ENCODE measurements around the gene PAK2.

Gene PAK2

DNA sequence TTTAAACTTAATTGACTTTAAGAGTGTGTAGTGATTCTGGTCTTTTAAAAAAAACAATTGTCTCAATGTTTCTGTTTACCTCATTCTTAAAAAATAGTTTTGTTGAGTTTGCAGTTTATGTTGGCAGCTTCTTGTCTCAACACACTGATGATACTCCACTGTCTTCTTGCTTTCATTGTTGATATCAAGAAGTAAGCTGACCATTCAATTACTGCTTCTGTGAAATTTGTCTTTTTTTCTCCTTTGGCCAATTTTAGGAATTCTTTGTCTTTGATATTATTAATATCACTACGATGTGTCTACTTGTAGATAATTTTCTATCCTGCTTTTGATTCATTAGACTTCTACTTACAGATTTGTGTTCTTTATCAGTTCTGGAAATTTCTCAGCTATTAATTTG is 31.4 kb downstream of the PAK2 start:
- Histone ChIP-seq H3K18ac (ENCODE audit: low read length) (no peak overlapping the region), H3K27me3 (ENCODE audit: insufficient read depth, low read length, poor library complexity) (no peaks in the 10 kb centered on the region), H3K4me2 (ENCODE audit: low read length) (no peak overlapping the region), H4K5ac (ENCODE audit: low read length) (no peak overlapping the region), H3K79me1 (ENCODE audit: low read length) (peaks cover 10% of the 10 kb centered on the region), H3K56ac (ENCODE audit: low read length) (no peak overlapping the region), H3K4me1 (ENCODE audit: control insufficient read depth, low read depth, low read length) (no peaks in the 10 kb centered on the region), H2BK120ac (ENCODE audit: low read depth, low read length) (no peak overlapping the region), H3K79me2 (ENCODE audit: control insufficient read depth, insufficient read depth, low read length) (peaks cover 48% of the 10 kb centered on the region), H2BK15ac (replicated peaks; ENCODE audit: low read depth) (no peak overlapping the region), H2AK5ac (ENCODE audit: low read length) (no peak overlapping the region), H3K4me3 (ENCODE audit: low read length) (no peak overlapping the region), H3K4ac (ENCODE audit: low read depth, low read length) (no peak overlapping the region), H3K9ac (ENCODE audit: low read length) (no peak overlapping the region), H3K36me3 (ENCODE audit: control insufficient read depth, insufficient read depth, low read length) (no peaks in the 10 kb centered on the region), H3K27ac (ENCODE audit: low read depth, low read length) (no peak overlapping the region), H3K23ac (ENCODE audit: low read length) (no peak overlapping the region), H2BK5ac (ENCODE audit: low read length) (no peak overlapping the region), H4K8ac (ENCODE audit: low read depth, low read length) (no peak overlapping the region)
- DNase-seq = no peak
- no CpG with 5 or more reads among the region's 1 CpG for whole genome bisulfite sequencing (ENCODE audit: extremely low coverage, insufficient coverage, low lambda C conversion rate)

GRCh38 chr3:196772102-196772501 is 32.4 kb downstream of the PAK2 start:
- Histone ChIP-seq H3K23ac (ENCODE audit: low read length) (no peak overlapping the region), H3K18ac (ENCODE audit: low read length) (no peak overlapping the region), H2BK5ac (ENCODE audit: low read length) (no peak overlapping the region), H2BK120ac (ENCODE audit: low read depth, low read length) (no peak overlapping the region), H3K9ac (ENCODE audit: low read length) (no peak overlapping the region), H3K4me2 (ENCODE audit: low read length) (no peak overlapping the region), H2AK5ac (ENCODE audit: low read length) (no peak overlapping the region), H4K5ac (ENCODE audit: low read length) (no peak overlapping the region), H3K79me1 (ENCODE audit: low read length) (peaks cover 10% of the 10 kb centered on the region), H3K27ac (ENCODE audit: low read depth, low read length) (no peak overlapping the region), H3K4me3 (ENCODE audit: low read length) (no peak overlapping the region), H3K4me1 (ENCODE audit: control insufficient read depth, low read depth, low read length) (no peaks in the 10 kb centered on the region), H4K8ac (ENCODE audit: low read depth, low read length) (no peak overlapping the region), H3K4ac (ENCODE audit: low read depth, low read length) (no peak overlapping the region), H2BK15ac (replicated peaks; ENCODE audit: low read depth) (no peak overlapping the region), H3K56ac (ENCODE audit: low read length) (no peak overlapping the region), H3K27me3 (ENCODE audit: insufficient read depth, low read length, poor library complexity) (no peaks in the 10 kb centered on the region), H3K36me3 (ENCODE audit: control insufficient read depth, insufficient read depth, low read length) (no peaks in the 10 kb centered on the region), H3K79me2 (ENCODE audit: control insufficient read depth, insufficient read depth, low read length) (peaks cover 52% of the 10 kb centered on the region)
- no CpG with 5 or more reads among the region's 4 CpGs for WGBS (ENCODE audit: extremely low coverage, insufficient coverage, low lambda C conversion rate)
- no peak for DNase-seq

DNA sequence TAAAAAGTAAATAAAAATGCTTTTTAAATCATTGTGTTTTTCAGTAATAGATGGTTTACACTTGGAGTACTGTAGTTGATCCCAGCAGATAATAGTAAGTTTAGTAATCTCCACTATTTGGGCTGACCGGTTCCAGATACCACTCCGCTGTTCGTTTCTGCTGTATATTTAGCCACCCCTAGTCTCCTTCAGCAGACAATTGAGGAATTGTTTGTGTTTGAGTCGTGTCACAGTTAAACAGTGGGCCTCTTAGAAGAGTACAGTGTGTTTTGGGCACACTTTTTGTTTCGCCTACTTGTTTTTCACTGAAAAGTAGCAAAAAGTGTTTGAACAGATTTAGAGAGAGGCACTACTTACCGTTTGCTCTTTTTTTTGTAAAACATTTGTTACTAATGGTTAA is 33.2 kb downstream of the PAK2 start:
- Histone ChIP-seq H2BK5ac (ENCODE audit: low read length) (no peak overlapping the region), H3K18ac (ENCODE audit: low read length) (no peak overlapping the region), H4K5ac (ENCODE audit: low read length) (no peak overlapping the region), H3K9ac (ENCODE audit: low read length) (no peak overlapping the region), H2AK5ac (ENCODE audit: low read length) (no peak overlapping the region), H3K27ac (ENCODE audit: low read depth, low read length) (no peak overlapping the region), H2BK120ac (ENCODE audit: low read depth, low read length) (no peak overlapping the region), H3K56ac (ENCODE audit: low read length) (no peak overlapping the region), H3K4me2 (ENCODE audit: low read length) (no peak overlapping the region), H4K8ac (ENCODE audit: low read depth, low read length) (no peak overlapping the region), H3K4ac (ENCODE audit: low read depth, low read length) (no peak overlapping the region), H2BK15ac (replicated peaks; ENCODE audit: low read depth) (no peak overlapping the region), H3K4me1 (ENCODE audit: control insufficient read depth, low read depth, low read length) (no peaks in the 10 kb centered on the region), H3K79me1 (ENCODE audit: low read length) (peaks cover 10% of the 10 kb centered on the region), H3K23ac (ENCODE audit: low read length) (no peak overlapping the region), H3K27me3 (ENCODE audit: insufficient read depth, low read length, poor library complexity) (no peaks in the 10 kb centered on the region), H3K36me3 (ENCODE audit: control insufficient read depth, insufficient read depth, low read length) (no peaks in the 10 kb centered on the region), H3K4me3 (ENCODE audit: low read length) (no peak overlapping the region), H3K79me2 (ENCODE audit: control insufficient read depth, insufficient read depth, low read length) (peaks cover 53% of the 10 kb centered on the region)
- no CpG with 5 or more reads among the region's 6 CpGs for WGBS (ENCODE audit: extremely low coverage, insufficient coverage, low lambda C conversion rate)
- DNase-seq = no peak

- no peak overlapping the region for H3K27ac ChIP-seq (ENCODE audit: low read depth, low read length)
- no peak overlapping the region for H4K5ac ChIP-seq (ENCODE audit: low read length)
These were observed 34.6 kb downstream of the PAK2 start for GRCh38 chr3:196774191-196774820.

DNA sequence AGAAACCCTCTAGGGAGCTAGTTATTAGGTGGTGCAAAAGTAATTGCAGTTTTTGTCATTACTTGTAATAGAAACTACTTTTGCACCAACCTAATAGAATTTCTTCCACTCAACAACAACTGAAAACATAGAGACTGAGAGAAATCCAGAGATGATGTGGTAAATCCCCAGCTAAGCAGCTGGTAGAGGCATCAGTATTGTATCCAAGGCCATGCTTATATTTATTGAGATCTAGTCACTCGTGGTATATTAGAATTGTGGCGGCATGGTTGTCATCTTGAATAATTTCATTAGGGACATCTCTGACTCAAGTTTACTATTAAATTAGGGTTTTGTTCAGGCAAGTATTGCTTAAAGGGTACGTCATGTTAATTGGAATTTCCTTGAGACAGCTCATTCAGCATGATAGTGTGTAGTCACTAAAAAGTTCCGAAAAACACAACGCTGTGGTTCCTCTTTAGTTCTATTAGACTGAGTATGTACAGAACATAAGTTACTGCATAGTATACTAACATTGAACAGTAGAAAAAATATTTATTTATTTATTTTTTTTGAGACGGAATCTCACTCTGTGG is 35.3 kb downstream of the PAK2 start:
- H3K56ac ChIP-seq (ENCODE audit: low read length) = no peak overlapping the region
- no peaks in the 10 kb centered on the region for H3K4me1 ChIP-seq (ENCODE audit: control insufficient read depth, low read depth, low read length)
- H3K36me3 ChIP-seq (ENCODE audit: control insufficient read depth, insufficient read depth, low read length) = no peaks in the 10 kb centered on the region
- WGBS (ENCODE audit: extremely low coverage, insufficient coverage, low lambda C conversion rate) = no CpG with 5 or more reads among the region's 6 CpGs
- no peak overlapping the region for H3K23ac ChIP-seq (ENCODE audit: low read length)
- no peak overlapping the region for H3K4me3 ChIP-seq (ENCODE audit: low read length)
- DNase-seq = no peak
- no peak overlapping the region for H2BK5ac ChIP-seq (ENCODE audit: low read length)
- H3K4me2 ChIP-seq (ENCODE audit: low read length) = no peak overlapping the region
- no peak overlapping the region for H3K18ac ChIP-seq (ENCODE audit: low read length)
- H3K27me3 ChIP-seq (ENCODE audit: insufficient read depth, low read length, poor library complexity) = no peaks in the 10 kb centered on the region
- H3K9ac ChIP-seq (ENCODE audit: low read length) = no peak overlapping the region
- H3K27ac ChIP-seq (ENCODE audit: low read depth, low read length) = no peak overlapping the region
- no peak overlapping the region for H2BK15ac ChIP-seq (replicated peaks; ENCODE audit: low read depth)
- H2AK5ac ChIP-seq (ENCODE audit: low read length) = no peak overlapping the region
- H2BK120ac ChIP-seq (ENCODE audit: low read depth, low read length) = no peak overlapping the region
- H3K79me1 ChIP-seq (ENCODE audit: low read length) = peaks cover 17% of the 10 kb centered on the region
- no peak overlapping the region for H4K8ac ChIP-seq (ENCODE audit: low read depth, low read length)
- H3K79me2 ChIP-seq (ENCODE audit: control insufficient read depth, insufficient read depth, low read length) = peaks cover 57% of the 10 kb centered on the region
- no peak overlapping the region for H4K5ac ChIP-seq (ENCODE audit: low read length)
- H3K4ac ChIP-seq (ENCODE audit: low read depth, low read length) = no peak overlapping the region

More at GRCh38 chr3:196774191-196774820, 34.6 kb downstream of the PAK2 start:
- no peak overlapping the region for H3K4ac ChIP-seq (ENCODE audit: low read depth, low read length)
- peak overlapping the region; percentile 39 for H4K8ac ChIP-seq (ENCODE audit: low read depth, low read length)
- no CpG with 5 or more reads among the region's 5 CpGs for WGBS (ENCODE audit: extremely low coverage, insufficient coverage, low lambda C conversion rate)
- no peak overlapping the region for H3K4me3 ChIP-seq (ENCODE audit: low read length)
- no peak overlapping the region for H3K23ac ChIP-seq (ENCODE audit: low read length)
- no peak overlapping the region for H2BK120ac ChIP-seq (ENCODE audit: low read depth, low read length)
- no peak overlapping the region for H3K9ac ChIP-seq (ENCODE audit: low read length)
- no peaks in the 10 kb centered on the region for H3K27me3 ChIP-seq (ENCODE audit: insufficient read depth, low read length, poor library complexity)
- no peaks in the 10 kb centered on the region for H3K36me3 ChIP-seq (ENCODE audit: control insufficient read depth, insufficient read depth, low read length)
- H3K56ac ChIP-seq (ENCODE audit: low read length) = no peak overlapping the region
- no peak overlapping the region for H2BK5ac ChIP-seq (ENCODE audit: low read length)
- peaks cover 15% of the 10 kb centered on the region for H3K79me1 ChIP-seq (ENCODE audit: low read length)
- H3K4me1 ChIP-seq (ENCODE audit: control insufficient read depth, low read depth, low read length) = no peaks in the 10 kb centered on the region
- no peak overlapping the region for H3K4me2 ChIP-seq (ENCODE audit: low read length)
- H3K18ac ChIP-seq (ENCODE audit: low read length) = no peak overlapping the region
- peaks cover 57% of the 10 kb centered on the region for H3K79me2 ChIP-seq (ENCODE audit: control insufficient read depth, insufficient read depth, low read length)
- no peak overlapping the region for H2AK5ac ChIP-seq (ENCODE audit: low read length)
- no peak overlapping the region for H2BK15ac ChIP-seq (replicated peaks; ENCODE audit: low read depth)
- DNase-seq = no peak

DNA sequence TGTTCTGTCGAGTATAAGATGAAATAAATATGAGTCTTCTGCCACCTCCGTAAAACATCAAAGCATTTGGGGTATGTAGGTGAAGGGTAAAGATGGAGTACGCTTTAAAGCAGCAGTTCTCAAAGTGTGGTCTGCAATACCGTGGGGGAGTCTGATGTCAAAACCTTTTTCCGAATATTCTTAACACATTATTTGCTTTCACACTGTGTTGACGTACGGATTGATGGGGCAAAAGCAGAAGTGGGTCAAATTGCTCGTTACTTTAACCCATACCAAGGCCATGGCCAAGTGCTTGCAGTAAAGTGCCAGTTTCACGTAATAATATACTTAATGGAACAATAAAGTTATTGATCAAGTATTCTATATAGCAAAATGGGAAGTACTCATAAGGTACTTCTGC is 36.3 kb downstream of the PAK2 start:
- no peak overlapping the region for H3K23ac ChIP-seq (ENCODE audit: low read length)
- no peak overlapping the region for H3K56ac ChIP-seq (ENCODE audit: low read length)
- no peak overlapping the region for H4K5ac ChIP-seq (ENCODE audit: low read length)
- H3K9ac ChIP-seq (ENCODE audit: low read length) = no peak overlapping the region
- no peak overlapping the region for H3K4ac ChIP-seq (ENCODE audit: low read depth, low read length)
- H2BK15ac ChIP-seq (replicated peaks; ENCODE audit: low read depth) = no peak overlapping the region
- no peak overlapping the region for H4K8ac ChIP-seq (ENCODE audit: low read depth, low read length)
- no peak overlapping the region for H2BK120ac ChIP-seq (ENCODE audit: low read depth, low read length)
- H3K4me1 ChIP-seq (ENCODE audit: control insufficient read depth, low read depth, low read length) = no peaks in the 10 kb centered on the region
- no peak for DNase-seq
- H2BK5ac ChIP-seq (ENCODE audit: low read length) = no peak overlapping the region
- H3K4me2 ChIP-seq (ENCODE audit: low read length) = no peak overlapping the region
- H2AK5ac ChIP-seq (ENCODE audit: low read length) = no peak overlapping the region
- peaks cover 55% of the 10 kb centered on the region for H3K79me2 ChIP-seq (ENCODE audit: control insufficient read depth, insufficient read depth, low read length)
- WGBS (ENCODE audit: extremely low coverage, insufficient coverage, low lambda C conversion rate) = no CpG with 5 or more reads among the region's 9 CpGs
- H3K4me3 ChIP-seq (ENCODE audit: low read length) = no peak overlapping the region
- no peak overlapping the region for H3K27ac ChIP-seq (ENCODE audit: low read depth, low read length)
- peaks cover 16% of the 10 kb centered on the region for H3K79me1 ChIP-seq (ENCODE audit: low read length)
- no peak overlapping the region for H3K18ac ChIP-seq (ENCODE audit: low read length)
- no peaks in the 10 kb centered on the region for H3K36me3 ChIP-seq (ENCODE audit: control insufficient read depth, insufficient read depth, low read length)
- H3K27me3 ChIP-seq (ENCODE audit: insufficient read depth, low read length, poor library complexity) = no peaks in the 10 kb centered on the region

Data from mesendoderm (in vitro differentiated cells).